H1 (cell line): Measurements from ENCODE around the gene MACROD2. TPM values are rescaled to one million over a fixed set of nuclear protein-coding genes. Genes with fewer than 3 reads are reported as not detected.

Source experiments
- CTCF ChIA-PET: fragments of 300-600 bp; sonication (Branson Sonifier 250); formaldehyde crosslinking; loops from one replicate; lab custom pipeline; 2021; ENCODE audit not compliant: partially characterized antibody; lab: Charles Lee
- POLR2A ChIA-PET: fragments of 300-600 bp; sonication (Branson Sonifier 250); formaldehyde crosslinking; loops from one replicate; lab custom pipeline; 2021; ENCODE audit warnings: inconsistent platforms; ENCODE audit not compliant: partially characterized antibody; lab: Charles Lee
- DNase-seq, 2 experiments: peaks; one replicate each; pipeline versions ENCODE4 v3.0.0 to v3.0.0-alpha.2; 2010 to 2022; ENCODE audit warnings: low spot score in 2 of 2, low read depth in 1 of 2, mixed read lengths in 1 of 2
- FAIRE-seq: peaks from 2 replicates; lab custom pipeline; 2011; peaks lifted over from hg19 to GRCh38; lab: Jason Lieb, UNC
- H2AFZ ChIP-seq: 2 replicates; pipeline ENCODE4 v1.8.1; 2012; ENCODE audit warnings: low read length, inconsistent platforms
- H2AK5ac ChIP-seq: 2 replicates; pipeline ENCODE4 v1.6.1; 2013; ENCODE audit warnings: low read depth, low read length
- H2BK120ac ChIP-seq: replicated peaks from 2 replicates; pipeline ENCODE3; 2013; ENCODE audit warnings: low read depth, low read length, inconsistent platforms
- H2BK12ac ChIP-seq: 2 replicates; pipeline ENCODE4 v1.6.1; 2013; ENCODE audit warnings: low read depth, low read length
- H2BK15ac ChIP-seq: 2 replicates; pipeline ENCODE4 v1.6.1; 2013; ENCODE audit warnings: low read length
- H2BK20ac ChIP-seq: 2 replicates; pipeline ENCODE4 v1.6.1; 2013; ENCODE audit warnings: low read length
- H2BK5ac ChIP-seq: 2 replicates; pipeline ENCODE4 v1.6.1; 2013; ENCODE audit warnings: low read depth, low read length
- H3K14ac ChIP-seq: 2 replicates; pipeline ENCODE4 v1.6.1; 2013; ENCODE audit warnings: inconsistent platforms; ENCODE audit not compliant: insufficient read length
- H3K18ac ChIP-seq: 2 replicates; pipeline ENCODE4 v1.6.1; 2013; ENCODE audit warnings: low read length; ENCODE audit errors: extremely low read depth
- H3K23ac ChIP-seq: 2 replicates; pipeline ENCODE4 v1.6.1; 2013; ENCODE audit warnings: inconsistent platforms; ENCODE audit not compliant: insufficient read length
- H3K23me2 ChIP-seq: 2 replicates; pipeline ENCODE4 v1.6.1; 2013; ENCODE audit warnings: low read depth, low read length
- H3K27ac ChIP-seq: 2 replicates; pipeline ENCODE4 v1.6.1; 2011; ENCODE audit warnings: low read depth, low read length, inconsistent platforms
- H3K27me3 ChIP-seq, 4 experiments: replicated peaks in 1 of 4; 1 replicate in 1 of 4; 2 replicates in 3 of 4; pipeline versions ENCODE4 v1.6.1 to v1.8.1; 2011 to 2013; ENCODE audit warnings: low read length in 3 of 4, mild to moderate bottlenecking in 3 of 4, inconsistent platforms in 2 of 4, mixed read lengths in 2 of 4, moderate library complexity in 1 of 4; ENCODE audit not compliant: control insufficient read depth in 3 of 4, insufficient read depth in 3 of 4; ENCODE audit errors: extremely low read depth in 1 of 4
- H3K36me3 ChIP-seq, 4 experiments: 2 replicates each; pipeline versions ENCODE4 v1.6.1 to v1.8.1; 2011 to 2013; ENCODE audit warnings: mild to moderate bottlenecking in 4 of 4, low read length in 3 of 4, moderate library complexity in 2 of 4, control low read depth in 1 of 4, inconsistent platforms in 1 of 4; ENCODE audit not compliant: insufficient read depth in 4 of 4, control insufficient read depth in 2 of 4
- H3K4ac ChIP-seq: replicated peaks from 2 replicates; pipeline ENCODE3; 2013; ENCODE audit warnings: low read length, low read depth, mixed read lengths, inconsistent platforms; ENCODE audit not compliant: insufficient read length
- H3K4me1 ChIP-seq, 4 experiments: replicated peaks in 1 of 4; 1 replicate in 1 of 4; 2 replicates in 3 of 4; pipeline versions ENCODE4 v1.6.1 to v1.8.1; 2011 to 2013; ENCODE audit warnings: low read length in 3 of 4, inconsistent platforms in 2 of 4, mixed read lengths in 1 of 4; ENCODE audit not compliant: insufficient read depth in 4 of 4, control insufficient read depth in 3 of 4
- H3K4me2 ChIP-seq, 2 experiments: 2 replicates each; pipeline versions ENCODE4 v1.6.1 to v1.8.1; 2011 to 2013; ENCODE audit warnings: low read depth in 2 of 2, low read length in 2 of 2, control low read depth in 1 of 2, inconsistent platforms in 1 of 2, mild to moderate bottlenecking in 1 of 2; ENCODE audit not compliant: insufficient read depth in 1 of 2
- H3K4me3 ChIP-seq, 4 experiments: fragments of 200-600, 300-600 bp in 1 of 4; sonication (generic), shearing (Covaris generic), sonication (Bioruptor Twin) in 1 of 4; 2 replicates each; pipeline versions ENCODE4 v1.5.1 to v1.8.1; 2011 to 2016; ENCODE audit warnings: low read length in 4 of 4, low read depth in 3 of 4, control low read depth in 2 of 4, inconsistent platforms in 2 of 4, mild to moderate bottlenecking in 2 of 4, mixed read lengths in 1 of 4, moderate library complexity in 1 of 4; ENCODE audit not compliant: insufficient read depth in 2 of 4; ENCODE audit errors: extremely low read depth in 1 of 4
- H3K56ac ChIP-seq: replicated peaks from 2 replicates; pipeline ENCODE3; 2013; ENCODE audit warnings: low read depth, mild to moderate bottlenecking, mixed read lengths, low read length, inconsistent platforms; ENCODE audit not compliant: insufficient read length
- H3K79me1 ChIP-seq: 2 replicates; pipeline ENCODE4 v1.6.1; 2013; ENCODE audit warnings: low read depth, low read length, control low read depth
- H3K79me2 ChIP-seq, 2 experiments: 2 replicates each; pipeline versions ENCODE4 v1.6.1 to v1.8.1; 2012 to 2013; ENCODE audit warnings: low read length in 2 of 2, mild to moderate bottlenecking in 2 of 2, inconsistent platforms in 1 of 2; ENCODE audit not compliant: insufficient read depth in 2 of 2, control insufficient read depth in 1 of 2
- H3K9ac ChIP-seq, 4 experiments: replicated peaks in 1 of 4; 1 replicate in 1 of 4; 2 replicates in 3 of 4; pipeline versions ENCODE4 v1.6.1 to v1.8.1; 2011 to 2013; ENCODE audit warnings: low read depth in 3 of 4, low read length in 3 of 4, control low read depth in 2 of 4, mild to moderate bottlenecking in 2 of 4, moderate library complexity in 2 of 4, inconsistent platforms in 1 of 4; ENCODE audit errors: extremely low read depth in 1 of 4
- H3K9me3 ChIP-seq, 2 experiments: 2 replicates each; pipeline versions ENCODE4 v1.6.1 to v1.8.1; 2012 to 2013; ENCODE audit warnings: mild to moderate bottlenecking in 2 of 2, moderate library complexity in 2 of 2, control low read depth in 1 of 2, inconsistent platforms in 1 of 2, low read depth in 1 of 2, low read length in 1 of 2, mixed read lengths in 1 of 2; ENCODE audit not compliant: insufficient read depth in 2 of 2
- H4K20me1 ChIP-seq, 2 experiments: replicated peaks in 1 of 2; 2 replicates each; pipeline versions ENCODE3 to v1.8.1; 2011 to 2013; ENCODE audit warnings: inconsistent platforms in 2 of 2, low read length in 2 of 2, mild to moderate bottlenecking in 1 of 2; ENCODE audit not compliant: insufficient read depth in 2 of 2, control insufficient read depth in 1 of 2
- H4K5ac ChIP-seq: 2 replicates; pipeline ENCODE4 v1.6.1; 2013; ENCODE audit warnings: low read length, low read depth, mixed read lengths, inconsistent platforms; ENCODE audit not compliant: insufficient read length
- H4K8ac ChIP-seq: 2 replicates; pipeline ENCODE4 v1.8.0; 2013; ENCODE audit warnings: mild to moderate bottlenecking, moderate library complexity, low read length, inconsistent platforms; ENCODE audit not compliant: insufficient read depth; ENCODE audit errors: extremely low read depth
- H4K91ac ChIP-seq: replicated peaks from 2 replicates; pipeline ENCODE3; 2013; ENCODE audit warnings: low read length, mixed read lengths, inconsistent platforms; ENCODE audit not compliant: insufficient read length
- CBX8 ChIP-seq: fragments of 300-800, 300-1000 bp; sonication (generic); IDR thresholded peaks from 2 replicates; pipeline ENCODE4 v1.7.1; 2016; ENCODE audit warnings: low read depth, low read length, borderline replicate concordance
- NRF1 ChIP-seq: IDR thresholded peaks from 2 replicates; pipeline ENCODE4 v1.6.1; 2011; ENCODE audit warnings: mild to moderate bottlenecking, low read depth, low read length, improper control_type of control experiment
- SAP30 ChIP-seq: fragments of 300-600 bp; sonication (generic); IDR thresholded peaks from 2 replicates; pipeline ENCODE4 v1.7.1; 2012; ENCODE audit warnings: low read length, moderate library complexity, mild to moderate bottlenecking, inconsistent platforms; ENCODE audit not compliant: insufficient read depth, insufficient replicate concordance
- ZNF274 ChIP-seq: IDR thresholded peaks from 2 replicates; pipeline ENCODE4 v1.7.0; 2012; ENCODE audit warnings: low read length, borderline replicate concordance; ENCODE audit errors: extremely low read depth
- WGBS, 2 experiments: shearing (Covaris generic) in 1 of 2; methylation state at CpG; one replicate each; pipeline versions ENCODE4 v1.1.6 to v1.1.7; 2013 to 2015; ENCODE audit warnings: low lambda C conversion rate in 2 of 2, mixed read lengths in 2 of 2, inconsistent platforms in 1 of 2, low coverage in 1 of 2, missing lambda C conversion rate in 1 of 2; ENCODE audit not compliant: insufficient replicate concordance in 2 of 2, insufficient coverage in 1 of 2, insufficient read length in 1 of 2; ENCODE audit errors: extremely low coverage in 1 of 2, missing lambda C conversion rate in 1 of 2; 5-methylcytosine and 5-hydroxymethylcytosine counted together
- polyA plus RNA-seq, 7 experiments: library from polyadenylated mRNA; depleted of rRNA in 3 of 7; stranded (reverse) in 5 of 7; unstranded in 2 of 7; fragments of >200 nt in 5 of 7; fragments of 200-250 nt in 2 of 7; gene quantifications; 1 replicate in 5 of 7; 2 replicates in 1 of 7; 4 replicates in 1 of 7; pipeline versions ENCODE4 v1.2.1 to v1.2.3, GENCODE V29; 2011 to 2013; ENCODE audit warnings: missing spikeins in 2 of 7, mixed read lengths in 2 of 7
- total RNA-seq: library from RNA; stranded (reverse); fragmentation: NEBNext Ultra II Directional; extraction: Animal tissue kit (Norgen Biotek cat#: 25700); gene quantifications from 2 replicates; pipeline ENCODE4 v1.2.1, GENCODE V29; 2021

Gene MACROD2
- total and polyA plus RNA-seq, 2 of the 8 experiments (the other 6 are each of a cell fraction or from before 2014, with no cell fraction given): 0.70 to 3.9 TPM

- Histone ChIP-seq H3K23ac (no peak overlapping the region), H3K4me1 (peaks cover 2 to 17% (median 9%) of the 10 kb centered on the region in 4 experiments; a peak in 4 of 7 replicates), H3K79me2 (no peaks in the 10 kb centered on the region), H3K23me2 (no peaks in the 10 kb centered on the region), H3K4me3 (no peak overlapping the region), H2BK15ac (0 out of 2 replicates have a peak overlapping the region, but pooled peaks have one; percentile 18), H3K14ac (no peak overlapping the region), H3K27ac (no peak overlapping the region), H2AK5ac (no peak overlapping the region), H4K5ac (no peak overlapping the region), H3K4ac (no peak overlapping the region), H2BK120ac (no peak overlapping the region), H4K8ac (no peak overlapping the region), H3K36me3 (no peaks in the 10 kb centered on the region), H2BK5ac (0 out of 2 replicates have a peak overlapping the region, but pooled peaks have one; percentile 20), H4K20me1 (no peaks in the 10 kb centered on the region), H3K9me3 (no peaks in the 10 kb centered on the region), H2AFZ (no peak overlapping the region), H4K91ac (peak overlapping the region; percentile 12), H2BK20ac (0 out of 2 replicates have a peak overlapping the region, but pooled peaks have one; percentile 24), H3K56ac (no peak overlapping the region), H3K4me2 (no peak overlapping the region), H3K79me1 (no peaks in the 10 kb centered on the region), H3K9ac (no peak overlapping the region), H3K18ac (no peak overlapping the region), H2BK12ac (no peak overlapping the region), H3K27me3 (no peaks in the 10 kb centered on the region)
- no peak for DNase-seq
- FAIRE-seq: no peak
- WGBS, 2 experiments: 87% methylated on average over 1 of the region's 1 CpG; no CpG with 5 or more reads in 1 of the 2 experiments
- ChIA-PET CTCF (interaction anchor here (0.6 to 2.0 kb wide), 7 partner anchors 9 to 325 kb away, joined by 3 to 5 read pairs (median 3); no protein-coding TSS in a partner anchor), POLR2A (no interaction called here)
- no peak for TF ChIP-seq SAP30
- no peak for TF ChIP-seq ZNF274
- TF ChIP-seq NRF1: no peak
- no peak for TF ChIP-seq CBX8
Measured at GRCh38 chr20:14947946-14948345, 952.6 kb downstream of the MACROD2 start.
